ENCODE data around the gene RPN1. TPM values are rescaled to one million over a fixed set of nuclear protein-coding genes. Genes with fewer than 3 reads are reported as not detected.

The RPN1 gene
- total and polyA plus RNA-seq, 9 donors, result 95.8 to 144 (median 105) TPM

- H3K27ac ChIP-seq (ENCODE audit: low read length), result no peak overlapping the region
- 100% methylated on average over 2 of the region's 11 CpGs for WGBS (ENCODE audit: insufficient coverage)
- no peaks in the 10 kb centered on the region for H3K4me1 ChIP-seq (ENCODE audit: control insufficient read depth, insufficient read depth, low read length)
- no peak overlapping the region for H3K4me3 ChIP-seq (ENCODE audit: low read length)
- H3K36me3 ChIP-seq (ENCODE audit: control insufficient read depth, insufficient read depth, low read length), result peaks cover 71% of the 10 kb centered on the region
- no peak for DNase-seq
- H3K9me3 ChIP-seq (replicated peaks; ENCODE audit: control insufficient read depth, low read depth, low read length), result no peaks in the 10 kb centered on the region
- no peaks in the 10 kb centered on the region for H3K27me3 ChIP-seq (ENCODE audit: control insufficient read depth, insufficient read depth, low read length)
Measured at GRCh38 chr3:128624526-128625138, 26.0 kb downstream of the RPN1 start.

- H3K4me1 ChIP-seq (ENCODE audit: control insufficient read depth, insufficient read depth, low read length), result peaks cover 3% of the 10 kb centered on the region
- H3K9me3 ChIP-seq (replicated peaks; ENCODE audit: control insufficient read depth, low read depth, low read length), result no peaks in the 10 kb centered on the region
- no peak for DNase-seq
- WGBS (ENCODE audit: insufficient coverage), result 45% methylated on average over 3 of the region's 7 CpGs
- no peaks in the 10 kb centered on the region for H3K27me3 ChIP-seq (ENCODE audit: control insufficient read depth, insufficient read depth, low read length)
- no peak overlapping the region for H3K4me3 ChIP-seq (ENCODE audit: low read length)
- H3K36me3 ChIP-seq (ENCODE audit: control insufficient read depth, insufficient read depth, low read length), result peaks cover 78% of the 10 kb centered on the region
- H3K27ac ChIP-seq (ENCODE audit: low read length), result no peak overlapping the region
Measured at GRCh38 chr3:128623762-128624176, 26.8 kb downstream of the RPN1 start.

GRCh38 chr3:128621931-128622330 is 28.7 kb downstream of the RPN1 start:
- no peaks in the 10 kb centered on the region for H3K9me3 ChIP-seq (replicated peaks; ENCODE audit: control insufficient read depth, low read depth, low read length)
- peaks cover 75% of the 10 kb centered on the region for H3K36me3 ChIP-seq (ENCODE audit: control insufficient read depth, insufficient read depth, low read length)
- H3K4me1 ChIP-seq (ENCODE audit: control insufficient read depth, insufficient read depth, low read length), result peaks cover 14% of the 10 kb centered on the region
- H3K27ac ChIP-seq (ENCODE audit: low read length), result no peak overlapping the region
- no peak overlapping the region for H3K4me3 ChIP-seq (ENCODE audit: low read length)
- 87% methylated on average over 9 of the region's 9 CpGs for WGBS (ENCODE audit: insufficient coverage)
- H3K27me3 ChIP-seq (ENCODE audit: control insufficient read depth, insufficient read depth, low read length), result no peaks in the 10 kb centered on the region
- no peak for DNase-seq

GRCh38 chr3:128621234-128621633 is 29.4 kb downstream of the RPN1 start:
- H3K4me1 ChIP-seq (ENCODE audit: control insufficient read depth, insufficient read depth, low read length), result peaks cover 14% of the 10 kb centered on the region

GRCh38 chr3:128620268-128620691 is 30.3 kb downstream of the RPN1 start:
- H3K27me3 ChIP-seq (ENCODE audit: control insufficient read depth, insufficient read depth, low read length), result no peaks in the 10 kb centered on the region
- WGBS (ENCODE audit: insufficient coverage), result 93% methylated on average over 7 of the region's 9 CpGs
- H3K27ac ChIP-seq (ENCODE audit: low read length), result no peak overlapping the region
- no peak for DNase-seq
- no peak overlapping the region for H3K4me3 ChIP-seq (ENCODE audit: low read length)
- H3K4me1 ChIP-seq (ENCODE audit: control insufficient read depth, insufficient read depth, low read length), result peaks cover 14% of the 10 kb centered on the region
- no peaks in the 10 kb centered on the region for H3K9me3 ChIP-seq (replicated peaks; ENCODE audit: control insufficient read depth, low read depth, low read length)
- H3K36me3 ChIP-seq (ENCODE audit: control insufficient read depth, insufficient read depth, low read length), result peaks cover 58% of the 10 kb centered on the region

More at GRCh38 chr3:128621234-128621633, 29.4 kb downstream of the RPN1 start:
- no peak for DNase-seq
- H3K27me3 ChIP-seq (ENCODE audit: control insufficient read depth, insufficient read depth, low read length), result no peaks in the 10 kb centered on the region
- no peak overlapping the region for H3K4me3 ChIP-seq (ENCODE audit: low read length)
- H3K36me3 ChIP-seq (ENCODE audit: control insufficient read depth, insufficient read depth, low read length), result peaks cover 68% of the 10 kb centered on the region
- no peaks in the 10 kb centered on the region for H3K9me3 ChIP-seq (replicated peaks; ENCODE audit: control insufficient read depth, low read depth, low read length)
- H3K27ac ChIP-seq (ENCODE audit: low read length), result no peak overlapping the region
- 88% methylated on average over 1 of the region's 6 CpGs for WGBS (ENCODE audit: insufficient coverage)

GRCh38 chr3:128619146-128619890 is 31.3 kb downstream of the RPN1 start:
- H3K27ac ChIP-seq (ENCODE audit: low read length), result no peak overlapping the region
- DNase-seq, result no peak
- no peaks in the 10 kb centered on the region for H3K9me3 ChIP-seq (replicated peaks; ENCODE audit: control insufficient read depth, low read depth, low read length)
- peaks cover 48% of the 10 kb centered on the region for H3K36me3 ChIP-seq (ENCODE audit: control insufficient read depth, insufficient read depth, low read length)
- H3K4me1 ChIP-seq (ENCODE audit: control insufficient read depth, insufficient read depth, low read length), result peaks cover 14% of the 10 kb centered on the region
- no peaks in the 10 kb centered on the region for H3K27me3 ChIP-seq (ENCODE audit: control insufficient read depth, insufficient read depth, low read length)
- 89% methylated on average over 1 of the region's 7 CpGs for WGBS (ENCODE audit: insufficient coverage)
- no peak overlapping the region for H3K4me3 ChIP-seq (ENCODE audit: low read length)

- peaks cover 14% of the 10 kb centered on the region for H3K4me1 ChIP-seq (ENCODE audit: control insufficient read depth, insufficient read depth, low read length)
- peaks cover 39% of the 10 kb centered on the region for H3K36me3 ChIP-seq (ENCODE audit: control insufficient read depth, insufficient read depth, low read length)
- H3K27me3 ChIP-seq (ENCODE audit: control insufficient read depth, insufficient read depth, low read length), result no peaks in the 10 kb centered on the region
- H3K9me3 ChIP-seq (replicated peaks; ENCODE audit: control insufficient read depth, low read depth, low read length), result no peaks in the 10 kb centered on the region
- no peak for DNase-seq
- WGBS (ENCODE audit: insufficient coverage), result 33% methylated on average over 5 of the region's 5 CpGs
- H3K27ac ChIP-seq (ENCODE audit: low read length), result peak overlapping the region; percentile 84
- H3K4me3 ChIP-seq (ENCODE audit: low read length), result peak overlapping the region; percentile 83
Measured at GRCh38 chr3:128618398-128618726, 32.3 kb downstream of the RPN1 start.

- H3K4me1 ChIP-seq (ENCODE audit: control insufficient read depth, insufficient read depth, low read length), result peaks cover 14% of the 10 kb centered on the region
- peaks cover 35% of the 10 kb centered on the region for H3K36me3 ChIP-seq (ENCODE audit: control insufficient read depth, insufficient read depth, low read length)
- no peaks in the 10 kb centered on the region for H3K27me3 ChIP-seq (ENCODE audit: control insufficient read depth, insufficient read depth, low read length)
Measured at GRCh38 chr3:128617557-128618397, 32.8 kb downstream of the RPN1 start.

GRCh38 chr3:128617270-128617556 is 33.4 kb downstream of the RPN1 start:
- DNase-seq, result no peak
- Histone ChIP-seq H3K9me3 (replicated peaks; ENCODE audit: control insufficient read depth, low read depth, low read length) (no peaks in the 10 kb centered on the region), H3K36me3 (ENCODE audit: control insufficient read depth, insufficient read depth, low read length) (peaks cover 32% of the 10 kb centered on the region), H3K4me1 (ENCODE audit: control insufficient read depth, insufficient read depth, low read length) (peaks cover 14% of the 10 kb centered on the region), H3K27ac (ENCODE audit: low read length) (peak overlapping the region; percentile 84), H3K27me3 (ENCODE audit: control insufficient read depth, insufficient read depth, low read length) (no peaks in the 10 kb centered on the region), H3K4me3 (ENCODE audit: low read length) (peak overlapping the region; percentile 83)
- WGBS (ENCODE audit: insufficient coverage), result 70% methylated on average over 9 of the region's 9 CpGs

More at GRCh38 chr3:128617557-128618397, 32.8 kb downstream of the RPN1 start:
- Histone ChIP-seq H3K4me3 (ENCODE audit: low read length) (peak overlapping the region; percentile 83), H3K27ac (ENCODE audit: low read length) (peak overlapping the region; percentile 84), H3K9me3 (replicated peaks; ENCODE audit: control insufficient read depth, low read depth, low read length) (no peaks in the 10 kb centered on the region)
- DNase-seq, result peak; percentile 98
- WGBS (ENCODE audit: insufficient coverage), result under 1% methylated on average over 61 of the region's 61 CpGs

Data from muscle of leg (tissue), 11 donors.